Endothelial cell of umbilical vein (primary cell): Measurements from ENCODE around the gene USH1G. TPM values are rescaled to one million over a fixed set of nuclear protein-coding genes. Genes with fewer than 3 reads are reported as not detected.

Experiments
- BruUV-seq: library from RNA; stranded (reverse); fragments of 400-500 nt; replicated peaks from 2 replicates; lab custom pipeline; 2021; lab: Mats Ljungman, UMichigan
- CTCF ChIA-PET: fragments of 300-600, 350-600 bp; sonication (Branson Sonifier 250); formaldehyde crosslinking; loops from one replicate; lab custom pipeline; 2021; ENCODE audit warnings: antibody characterized with exemption, inconsistent platforms; lab: Charles Lee
- POLR2A ChIA-PET: fragments of 300-600, 350-600 bp; sonication (Branson Sonifier 250); formaldehyde crosslinking; loops from one replicate; lab custom pipeline; 2021; ENCODE audit warnings: antibody characterized with exemption, inconsistent platforms; lab: Charles Lee
- DNase-seq: peaks from one replicate; pipeline ENCODE4 v3.0.0-alpha.2; 2011; ENCODE audit warnings: low read depth, low spot score
- FAIRE-seq: peaks from 2 replicates; lab custom pipeline; 2011; peaks lifted over from hg19 to GRCh38; lab: Jason Lieb, UNC
- H2AFZ ChIP-seq: 2 replicates; pipeline ENCODE4 v1.6.0; 2012; ENCODE audit warnings: low read depth, low read length, control low read depth, inconsistent platforms
- H3K27ac ChIP-seq: 2 replicates; pipeline ENCODE4 v1.5.1; 2011; ENCODE audit warnings: low read depth, mild to moderate bottlenecking, control low read depth, low read length, moderate library complexity; ENCODE audit not compliant: insufficient read depth
- H3K27me3 ChIP-seq, 2 experiments: 2 replicates each; pipeline versions ENCODE4 v1.6.0 to v1.6.1; 2011; ENCODE audit warnings: low read length in 2 of 2, mixed read lengths in 1 of 2; ENCODE audit not compliant: control insufficient read depth in 2 of 2, insufficient read depth in 2 of 2
- H3K36me3 ChIP-seq, 2 experiments: 2 replicates in 1 of 2; 3 replicates in 1 of 2; pipeline ENCODE4 v1.5.1; 2011; ENCODE audit warnings: low read length in 2 of 2, mild to moderate bottlenecking in 1 of 2, moderate library complexity in 1 of 2; ENCODE audit not compliant: control insufficient read depth in 2 of 2, insufficient read depth in 2 of 2; ENCODE audit errors: extremely low read depth in 1 of 2
- H3K4me1 ChIP-seq: 3 replicates; pipeline ENCODE4 v1.5.1; 2011; ENCODE audit warnings: mild to moderate bottlenecking, low read length; ENCODE audit not compliant: control insufficient read depth, insufficient read depth; ENCODE audit errors: extremely low read depth
- H3K4me2 ChIP-seq: 2 replicates; pipeline ENCODE4 v1.6.1; 2011; ENCODE audit warnings: low read length, control low read depth, mixed read lengths; ENCODE audit not compliant: insufficient read depth
- H3K4me3 ChIP-seq, 3 experiments: fragments of 200-600 bp in 1 of 3; sonication (generic), shearing (Covaris generic) in 1 of 3; replicated peaks in 1 of 3; 2 replicates each; pipeline ENCODE4 v1.5.1; 2011 to 2016; ENCODE audit warnings: control low read depth in 3 of 3, low read length in 3 of 3, mild to moderate bottlenecking in 2 of 3, inconsistent platforms in 1 of 3, low read depth in 1 of 3, moderate library complexity in 1 of 3; ENCODE audit not compliant: insufficient read depth in 1 of 3
- H3K79me2 ChIP-seq: 2 replicates; pipeline ENCODE4 v1.6.0; 2012; ENCODE audit warnings: low read length, inconsistent platforms; ENCODE audit not compliant: control insufficient read depth, insufficient read depth
- H3K9ac ChIP-seq: replicated peaks from 2 replicates; pipeline ENCODE3; 2011; ENCODE audit warnings: low read length, control low read depth; ENCODE audit not compliant: insufficient read depth; ENCODE audit errors: extremely low read depth
- H3K9me1 ChIP-seq: replicated peaks from 3 replicates; pipeline ENCODE4 v1.6.0; 2011; ENCODE audit warnings: mild to moderate bottlenecking, low read length; ENCODE audit not compliant: control insufficient read depth, insufficient read depth; ENCODE audit errors: extremely low read depth
- H3K9me3 ChIP-seq: replicated peaks from 2 replicates; pipeline ENCODE4 v1.5.1; 2012; ENCODE audit warnings: low read length, inconsistent platforms; ENCODE audit not compliant: control insufficient read depth, insufficient read depth
- H4K20me1 ChIP-seq: replicated peaks from 2 replicates; pipeline ENCODE3; 2011; ENCODE audit warnings: mild to moderate bottlenecking, low read length; ENCODE audit not compliant: control insufficient read depth, insufficient read depth; ENCODE audit errors: extremely low read depth
- EZH2 ChIP-seq: IDR thresholded peaks from 2 replicates; pipeline ENCODE4 v1.6.1; 2012; ENCODE audit warnings: borderline replicate concordance, low read depth, mild to moderate bottlenecking, moderate library complexity, low read length, inconsistent platforms; ENCODE audit not compliant: severe bottlenecking
- FOS ChIP-seq: IDR thresholded peaks from 2 replicates; pipeline ENCODE4 v1.6.1; 2011; ENCODE audit warnings: mild to moderate bottlenecking, low read length, moderate library complexity, borderline replicate concordance; ENCODE audit not compliant: insufficient read depth
- GATA2 ChIP-seq: IDR thresholded peaks from 2 replicates; pipeline ENCODE4 v1.7.0; 2011; ENCODE audit warnings: low read depth, mild to moderate bottlenecking, moderate library complexity, mixed read lengths, low read length; ENCODE audit not compliant: insufficient read length, insufficient read depth
- JUN ChIP-seq: IDR thresholded peaks from 2 replicates; pipeline ENCODE4 v1.6.1; 2011; ENCODE audit warnings: borderline replicate concordance, low read depth; ENCODE audit not compliant: insufficient read length, insufficient read depth
- MYC ChIP-seq: IDR thresholded peaks from one replicate; pipeline ENCODE4 v1.6.1; 2011; ENCODE audit warnings: mild to moderate bottlenecking, low read depth, low read length
- POLR2A ChIP-seq: IDR thresholded peaks from 2 replicates; pipeline ENCODE4 v1.6.1; 2012; ENCODE audit warnings: low read depth, mild to moderate bottlenecking, control low read depth, low read length
- POLR2AphosphoS5 ChIP-seq: IDR thresholded peaks from 2 replicates; pipeline ENCODE4 v1.6.1; 2012; ENCODE audit warnings: low read depth, mild to moderate bottlenecking, control low read depth, low read length, moderate library complexity; ENCODE audit not compliant: insufficient read depth
- dilution Hi-C: fragments of 300-500 bp; cut with MboI; formaldehyde crosslinking; loops from one replicate; pipeline ENCODE4 v1.15.0; 2019; ENCODE audit warnings: low sequenced_read_pairs; ENCODE audit not compliant: extremely low pct_ligation_motif_present
- intact Hi-C: fragments of 100-400 bp; cut with micrococcal nuclease; formaldehyde crosslinking; loops from one replicate; pipeline ENCODE4 v1.10.0; 2022
- polyA plus RNA-seq, 4 experiments: library from polyadenylated mRNA; depleted of rRNA in 3 of 4; stranded (reverse) in 3 of 4; unstranded in 1 of 4; fragments of >200 nt; gene quantifications; 2 replicates each; pipeline versions ENCODE4 v1.2.1 to v1.2.3, GENCODE V29; 2011 to 2012; ENCODE audit warnings: missing spikeins in 1 of 4
- total RNA-seq: library from RNA; stranded (reverse); gene quantifications from 2 replicates; pipeline ENCODE4 v1.2.3, GENCODE V29; 2021
- TF ChIP-seq, protein P1 (sequence below), 2 donors: IDR thresholded peaks; 1 replicate in 1 of 2; 2 replicates in 1 of 2; pipeline ENCODE4 v1.5.1; 2011; ENCODE audit warnings: low read length in 2 of 2, mild to moderate bottlenecking in 2 of 2, moderate library complexity in 2 of 2, control low read depth in 1 of 2, inconsistent platforms in 1 of 2, low read depth in 1 of 2; ENCODE audit not compliant: insufficient read depth in 1 of 2; ENCODE audit errors: extremely low read depth in 1 of 2
- TF ChIP-seq, protein P2 (sequence below): IDR thresholded peaks from 2 replicates; pipeline ENCODE4 v1.6.1; 2011; ENCODE audit not compliant: insufficient read depth, insufficient read length

Gene USH1G
- total and polyA plus RNA-seq, 2 donors (not counting 3 experiments of a cell fraction or from before 2014, with no cell fraction given): not detected

DNA sequence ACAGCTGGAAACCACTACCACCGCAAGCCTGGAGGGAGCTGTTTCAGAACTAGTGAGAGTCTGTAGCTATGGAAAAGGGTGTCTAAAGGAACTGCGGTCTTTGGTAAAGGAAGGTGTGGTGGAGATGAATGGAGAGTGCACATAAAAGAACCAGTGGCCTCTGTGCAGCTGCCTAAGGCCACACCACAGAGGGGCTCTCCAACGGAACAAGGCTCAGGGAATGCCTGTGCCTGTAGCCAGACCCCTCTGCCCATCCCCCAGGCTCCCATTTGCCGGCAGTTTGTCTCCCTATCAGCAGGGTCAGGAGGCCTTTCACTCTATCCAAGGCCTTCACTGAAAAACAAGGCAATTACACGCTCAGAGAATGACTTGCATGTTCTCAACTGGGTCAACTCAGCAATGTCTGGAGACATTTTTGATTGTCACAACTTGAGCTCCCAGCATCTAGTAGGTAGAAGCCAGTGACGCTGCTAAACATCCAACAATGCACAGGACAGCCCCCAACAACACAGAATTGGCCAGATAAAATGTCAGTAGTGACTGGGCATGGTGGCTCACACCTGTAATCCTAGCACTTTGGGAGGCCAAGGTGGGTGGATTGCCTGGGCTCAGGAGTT lies 47.0 kb downstream of the USH1G start:
- TF ChIP-seq POLR2A (no peak), GATA2 (no peak), JUN (no peak), MYC (no peak), POLR2AphosphoS5 (no peak), EZH2 (no peak), FOS (no peak)
- TF ChIP-seq, protein P1, sequence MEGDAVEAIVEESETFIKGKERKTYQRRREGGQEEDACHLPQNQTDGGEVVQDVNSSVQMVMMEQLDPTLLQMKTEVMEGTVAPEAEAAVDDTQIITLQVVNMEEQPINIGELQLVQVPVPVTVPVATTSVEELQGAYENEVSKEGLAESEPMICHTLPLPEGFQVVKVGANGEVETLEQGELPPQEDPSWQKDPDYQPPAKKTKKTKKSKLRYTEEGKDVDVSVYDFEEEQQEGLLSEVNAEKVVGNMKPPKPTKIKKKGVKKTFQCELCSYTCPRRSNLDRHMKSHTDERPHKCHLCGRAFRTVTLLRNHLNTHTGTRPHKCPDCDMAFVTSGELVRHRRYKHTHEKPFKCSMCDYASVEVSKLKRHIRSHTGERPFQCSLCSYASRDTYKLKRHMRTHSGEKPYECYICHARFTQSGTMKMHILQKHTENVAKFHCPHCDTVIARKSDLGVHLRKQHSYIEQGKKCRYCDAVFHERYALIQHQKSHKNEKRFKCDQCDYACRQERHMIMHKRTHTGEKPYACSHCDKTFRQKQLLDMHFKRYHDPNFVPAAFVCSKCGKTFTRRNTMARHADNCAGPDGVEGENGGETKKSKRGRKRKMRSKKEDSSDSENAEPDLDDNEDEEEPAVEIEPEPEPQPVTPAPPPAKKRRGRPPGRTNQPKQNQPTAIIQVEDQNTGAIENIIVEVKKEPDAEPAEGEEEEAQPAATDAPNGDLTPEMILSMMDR (IDR thresholded peaks at IDR 0.05; ENCODE audit: extremely low read depth in 1 of 2, insufficient read depth in 1 of 2, low read depth in 1 of 2, low read length in 2 of 2): no peak
- TF ChIP-seq, protein P2, sequence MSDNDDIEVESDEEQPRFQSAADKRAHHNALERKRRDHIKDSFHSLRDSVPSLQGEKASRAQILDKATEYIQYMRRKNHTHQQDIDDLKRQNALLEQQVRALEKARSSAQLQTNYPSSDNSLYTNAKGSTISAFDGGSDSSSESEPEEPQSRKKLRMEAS: no peak
- ChIA-PET POLR2A (no interaction called here), CTCF (interaction anchor here (0.6 kb wide), 1 partner anchor 81 kb away, joined by 3 read pairs; no protein-coding TSS in a partner anchor)
- dilution Hi-C loops: no loop called here
- no peaks in the 10 kb centered on the region for H4K20me1 ChIP-seq
- H3K79me2 ChIP-seq: no peaks in the 10 kb centered on the region
- H2AFZ ChIP-seq: no peak overlapping the region
- H3K27me3 ChIP-seq: no peaks in the 10 kb centered on the region
- BruUV-seq: no TSS peak
- peaks cover 15% of the 10 kb centered on the region for H3K4me1 ChIP-seq
- no peaks in the 10 kb centered on the region for H3K9me1 ChIP-seq
- no peak overlapping the region for H3K27ac ChIP-seq
- H3K36me3 ChIP-seq: no peaks in the 10 kb centered on the region
- no peak overlapping the region for H3K4me2 ChIP-seq
- FAIRE-seq (no peak), DNase-seq (no peak)
- intact Hi-C loops: no loop called here
- no peak overlapping the region for H3K4me3 ChIP-seq
- H3K9ac ChIP-seq: no peak overlapping the region
- H3K9me3 ChIP-seq: no peaks in the 10 kb centered on the region
